Small intestine (tissue), 7 donors: ENCODE data around the gene ZNF746. TPM values are rescaled to one million over a fixed set of nuclear protein-coding genes. Genes with fewer than 3 reads are reported as not detected.

Experiments
- DNase-seq, 2 donors: peaks; one replicate each; pipeline versions ENCODE4 v3.0.0 to v3.0.0-alpha.2; 2013
- FAIRE-seq: peaks from 2 replicates; lab custom pipeline; 2012; peaks lifted over from hg19 to GRCh38; lab: Jason Lieb, UNC
- H3K27ac ChIP-seq, 3 donors: one replicate each; pipeline ENCODE4 v1.5.1; 2013; ENCODE audit warnings: low read length in 2 of 3, mild to moderate bottlenecking in 2 of 3, control low read depth in 1 of 3, inconsistent platforms in 1 of 3, low read depth in 1 of 3, moderate library complexity in 1 of 3
- H3K27me3 ChIP-seq, 3 donors: one replicate each; pipeline ENCODE4 v1.6.1; 2013; ENCODE audit warnings: low read length in 3 of 3, inconsistent platforms in 1 of 3; ENCODE audit not compliant: control insufficient read depth in 3 of 3, insufficient read depth in 3 of 3
- H3K36me3 ChIP-seq, 3 donors: one replicate each; pipeline ENCODE4 v1.6.1; 2013; ENCODE audit warnings: low read length in 3 of 3, inconsistent platforms in 1 of 3, low read depth in 1 of 3, mild to moderate bottlenecking in 1 of 3, moderate library complexity in 1 of 3; ENCODE audit not compliant: control insufficient read depth in 3 of 3, insufficient read depth in 2 of 3
- H3K4me1 ChIP-seq, 3 donors: one replicate each; pipeline ENCODE4 v1.6.1; 2013; ENCODE audit warnings: low read length in 2 of 3, inconsistent platforms in 1 of 3, low read depth in 1 of 3, mild to moderate bottlenecking in 1 of 3, moderate library complexity in 1 of 3; ENCODE audit not compliant: control insufficient read depth in 3 of 3, insufficient read depth in 2 of 3
- H3K4me3 ChIP-seq, 3 donors: one replicate each; pipeline ENCODE4 v1.5.1; 2013; ENCODE audit warnings: low read length in 3 of 3, control low read depth in 1 of 3, inconsistent platforms in 1 of 3, low read depth in 1 of 3, mild to moderate bottlenecking in 1 of 3, moderate library complexity in 1 of 3
- H3K9me3 ChIP-seq, 2 donors: one replicate each; pipeline ENCODE4 v1.6.1; 2013; ENCODE audit warnings: low read depth in 1 of 2, low read length in 1 of 2; ENCODE audit not compliant: control insufficient read depth in 2 of 2, insufficient read depth in 1 of 2
- WGBS, 3 donors: extraction: QIAGEN DNeasy Blood & Tissue Kit; methylation state at CpG; one replicate each; pipeline ENCODE4 v1.1.7; 2013; 5-methylcytosine and 5-hydroxymethylcytosine counted together
- polyA plus RNA-seq, 4 donors: library from polyadenylated mRNA; stranded (reverse) in 3 of 4; unstranded in 1 of 4; fragments of 200-250 nt in 3 of 4; fragments of 120-200 nt in 1 of 4; gene quantifications; one replicate each; pipeline versions ENCODE4 v1.2.1 to v1.2.3, GENCODE V29; 2013
- donor health status: healthy with polysubstance abuse.
- donor health status: control.
- donor health status: control.
- donor health status: Bipolar disorder and iron deficiency.
- donor health status: healthy.

The ZNF746 gene
- polyA plus RNA-seq, 4 donors = 6.0 to 11.3 (median 7.4) TPM

DNA sequence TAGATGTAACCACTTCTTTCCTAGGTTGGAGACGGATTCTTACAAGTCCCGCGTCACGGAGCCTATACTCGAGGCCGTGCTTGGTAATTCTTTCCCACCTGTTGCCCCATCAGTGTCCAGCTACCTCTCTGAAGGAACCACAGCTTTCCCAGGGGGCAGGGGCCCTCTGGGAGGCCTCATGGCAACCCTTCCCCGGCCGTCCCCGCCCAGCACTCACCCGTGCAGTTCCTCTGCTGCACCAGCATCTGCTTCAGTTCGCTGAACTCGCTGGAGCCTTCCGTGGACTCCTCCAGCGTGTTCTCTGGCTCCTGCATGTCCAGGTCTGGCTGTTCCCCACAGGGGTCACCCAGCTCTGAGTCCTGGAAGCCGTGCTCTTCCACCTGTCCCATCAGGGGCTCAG lies 61.3 kb downstream of the ZNF746 start:
- no peak for DNase-seq
- FAIRE-seq = no peak
- 91 to 96% (median 93%) methylated on average over 15 of the region's 15 CpGs for WGBS, 3 donors
- H3K4me3 ChIP-seq = no peak overlapping the region
- H3K4me1 ChIP-seq = no peaks in the 10 kb centered on the region
- no peaks in the 10 kb centered on the region for H3K27me3 ChIP-seq
- H3K27ac ChIP-seq = no peak overlapping the region
- peaks cover 8 to 53% (median 13%) of the 10 kb centered on the region in 3 donors for H3K36me3 ChIP-seq
- H3K9me3 ChIP-seq = no peaks in the 10 kb centered on the region

DNA sequence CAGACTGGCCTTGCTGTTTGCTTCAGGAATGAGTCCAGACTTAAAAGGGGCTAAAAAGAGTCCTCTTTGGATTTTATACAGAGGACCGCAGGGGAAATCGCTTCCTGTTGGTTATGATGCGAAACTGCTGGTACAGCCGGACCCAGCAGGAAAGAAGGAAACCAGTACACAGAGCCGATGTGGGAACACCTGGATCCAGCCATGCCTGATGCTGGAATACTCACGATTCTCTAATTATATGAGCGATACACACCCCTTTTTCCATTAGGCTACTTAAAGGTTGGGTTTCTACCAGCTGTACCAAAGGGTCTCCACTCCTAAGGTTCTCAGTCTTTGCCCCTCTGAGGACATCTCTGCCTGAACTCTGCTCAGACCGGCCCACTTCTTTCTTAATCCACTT lies 64.5 kb downstream of the ZNF746 start:
- no peaks in the 10 kb centered on the region for H3K9me3 ChIP-seq
- H3K36me3 ChIP-seq = peaks cover 9 to 56% (median 12%) of the 10 kb centered on the region in 3 donors
- FAIRE-seq (no peak), DNase-seq (no peak)
- H3K4me1 ChIP-seq = no peaks in the 10 kb centered on the region
- H3K4me3 ChIP-seq = no peak overlapping the region
- H3K27me3 ChIP-seq = no peaks in the 10 kb centered on the region
- H3K27ac ChIP-seq = no peak overlapping the region
- 92 to 95% (median 93%) methylated on average over 8 of the region's 8 CpGs for WGBS, 3 donors

DNA sequence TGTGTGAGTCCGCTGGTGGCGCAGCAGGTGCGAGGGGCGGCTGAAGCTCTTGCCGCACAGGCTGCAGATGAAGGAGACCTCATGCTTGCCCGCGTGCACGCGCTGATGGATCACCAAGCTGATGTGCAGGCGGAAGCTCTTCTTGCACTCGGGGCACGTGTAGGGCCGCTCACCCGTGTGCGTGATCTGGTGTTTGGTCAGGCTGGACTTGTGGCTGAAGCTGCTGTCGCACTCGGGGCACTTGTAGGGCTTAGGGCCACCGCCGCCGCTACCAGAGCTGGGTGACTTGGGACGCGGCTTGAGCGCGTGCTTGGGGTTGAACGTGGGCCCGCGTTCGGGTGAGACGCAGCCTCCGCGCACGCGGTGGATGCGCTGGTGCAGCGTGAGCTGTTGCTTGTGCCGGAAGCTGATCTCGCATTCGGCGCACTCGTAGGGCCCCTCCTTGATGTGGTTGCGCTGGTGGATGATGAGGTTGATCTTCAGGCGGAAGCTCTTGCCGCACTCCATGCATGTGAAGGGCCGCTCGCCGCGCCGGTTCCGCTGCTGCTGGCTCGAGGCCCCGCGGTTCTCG lies 65.4 kb downstream of the ZNF746 start:
- FAIRE-seq = no peak
- Histone ChIP-seq H3K4me3 (no peak overlapping the region), H3K36me3 (peaks cover 9 to 55% (median 12%) of the 10 kb centered on the region in 3 donors), H3K9me3 (no peaks in the 10 kb centered on the region), H3K27ac (no peak overlapping the region), H3K27me3 (no peaks in the 10 kb centered on the region), H3K4me1 (no peaks in the 10 kb centered on the region)
- 94 to 98% (median 98%) methylated on average over 53 of the region's 53 CpGs for WGBS, 3 donors
- no peak for DNase-seq

DNA sequence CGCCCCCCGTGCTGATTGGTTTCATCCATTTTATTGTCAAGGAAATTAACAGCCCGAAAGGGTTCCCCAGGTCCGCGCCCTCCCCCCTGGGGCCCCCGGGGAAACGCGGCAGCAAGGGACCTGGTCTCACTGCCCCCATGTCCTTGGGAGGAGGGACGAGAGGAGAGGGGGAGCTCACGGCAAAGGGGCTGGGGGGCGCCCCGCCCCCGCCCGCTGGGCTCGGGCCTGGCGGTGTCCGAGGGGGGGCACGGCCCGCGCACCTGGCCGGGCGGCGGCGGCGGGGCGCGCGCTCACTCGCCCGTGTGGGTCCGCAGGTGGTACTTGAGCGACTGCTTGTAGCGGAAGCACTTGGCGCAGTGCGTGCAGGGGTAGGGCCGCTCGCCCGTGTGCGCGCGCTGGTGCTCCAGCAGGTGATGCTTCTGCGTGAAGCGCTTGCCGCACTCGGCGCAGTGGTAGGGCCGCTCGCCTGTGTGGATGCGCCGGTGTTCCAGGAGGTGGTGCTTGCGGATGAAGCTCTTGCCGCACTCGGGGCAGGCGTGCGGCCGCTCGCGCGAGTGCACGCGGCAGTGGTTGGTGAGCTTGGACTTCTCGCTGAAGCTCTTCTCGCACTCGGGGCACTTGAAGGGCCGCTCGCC lies 66.0 kb downstream of the ZNF746 start:
- Histone ChIP-seq H3K27ac (no peak overlapping the region), H3K4me3 (no peak overlapping the region), H3K36me3 (peaks cover 9 to 53% (median 12%) of the 10 kb centered on the region in 3 donors), H3K9me3 (no peaks in the 10 kb centered on the region), H3K4me1 (no peaks in the 10 kb centered on the region), H3K27me3 (no peaks in the 10 kb centered on the region)
- DNase-seq (no peak), FAIRE-seq (no peak)
- 94 to 97% (median 96%) methylated on average over 54 to 66 of the region's 66 CpGs for WGBS, 3 donors

DNA sequence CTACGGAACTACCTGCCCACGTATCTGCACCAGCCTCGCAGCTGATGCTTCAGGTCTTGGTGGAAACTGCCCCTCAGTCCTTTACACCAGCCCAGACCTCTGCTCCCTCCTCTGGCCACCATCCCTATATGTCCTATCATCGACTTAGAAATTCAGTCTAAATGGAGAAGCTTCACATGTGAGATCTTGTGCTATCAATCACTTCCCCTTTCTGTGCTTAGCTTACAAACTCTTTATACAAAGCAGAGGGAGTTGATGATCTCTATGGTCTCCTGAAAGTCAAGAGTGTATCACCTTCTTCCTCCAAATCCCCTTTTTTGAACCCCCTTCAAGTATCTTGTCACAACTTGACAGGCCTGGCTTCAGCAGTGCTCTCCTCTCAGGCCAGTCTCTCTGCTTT lies 67.4 kb downstream of the ZNF746 start:
- H3K36me3 ChIP-seq = peaks cover 9 to 46% (median 12%) of the 10 kb centered on the region in 3 donors
- no peak for FAIRE-seq
- H3K27ac ChIP-seq = no peak overlapping the region
- 90 to 97% (median 95%) methylated on average over 4 of the region's 4 CpGs for WGBS, 3 donors
- DNase-seq = no peak
- no peaks in the 10 kb centered on the region for H3K4me1 ChIP-seq
- no peak overlapping the region for H3K4me3 ChIP-seq
- H3K9me3 ChIP-seq = no peaks in the 10 kb centered on the region
- no peaks in the 10 kb centered on the region for H3K27me3 ChIP-seq

DNA sequence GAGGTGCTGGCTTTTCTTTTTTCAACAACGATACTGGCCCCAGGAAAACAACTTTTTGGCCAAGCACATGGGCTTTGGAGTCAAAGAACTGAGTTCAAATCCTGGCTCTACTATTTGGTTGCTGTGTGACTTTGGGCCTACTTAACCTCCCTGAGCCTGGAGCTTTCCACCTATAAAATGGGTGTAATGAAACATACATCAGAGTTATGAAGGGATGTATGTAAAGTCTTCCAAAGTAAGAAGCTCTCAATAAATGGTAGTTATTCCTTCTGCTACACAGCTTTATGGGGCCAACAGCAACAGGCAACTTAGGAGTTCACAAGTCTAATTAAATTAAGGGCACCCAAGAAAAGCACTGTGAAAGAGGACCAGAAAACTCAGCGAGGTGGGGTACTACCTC lies 69.7 kb downstream of the ZNF746 start:
- H3K27me3 ChIP-seq = peaks cover 0 to 4% (median 0%) of the 10 kb centered on the region in 3 donors
- no peak for DNase-seq
- no peak overlapping the region for H3K27ac ChIP-seq
- H3K36me3 ChIP-seq = peaks cover 3 to 30% (median 9%) of the 10 kb centered on the region in 3 donors
- no peak for FAIRE-seq
- no peaks in the 10 kb centered on the region for H3K9me3 ChIP-seq
- H3K4me1 ChIP-seq = peaks cover 0 to 5% (median 0%) of the 10 kb centered on the region in 3 donors
- no peak overlapping the region for H3K4me3 ChIP-seq
- WGBS, 3 donors = 86 to 94% (median 88%) methylated on average over 2 of the region's 2 CpGs

DNA sequence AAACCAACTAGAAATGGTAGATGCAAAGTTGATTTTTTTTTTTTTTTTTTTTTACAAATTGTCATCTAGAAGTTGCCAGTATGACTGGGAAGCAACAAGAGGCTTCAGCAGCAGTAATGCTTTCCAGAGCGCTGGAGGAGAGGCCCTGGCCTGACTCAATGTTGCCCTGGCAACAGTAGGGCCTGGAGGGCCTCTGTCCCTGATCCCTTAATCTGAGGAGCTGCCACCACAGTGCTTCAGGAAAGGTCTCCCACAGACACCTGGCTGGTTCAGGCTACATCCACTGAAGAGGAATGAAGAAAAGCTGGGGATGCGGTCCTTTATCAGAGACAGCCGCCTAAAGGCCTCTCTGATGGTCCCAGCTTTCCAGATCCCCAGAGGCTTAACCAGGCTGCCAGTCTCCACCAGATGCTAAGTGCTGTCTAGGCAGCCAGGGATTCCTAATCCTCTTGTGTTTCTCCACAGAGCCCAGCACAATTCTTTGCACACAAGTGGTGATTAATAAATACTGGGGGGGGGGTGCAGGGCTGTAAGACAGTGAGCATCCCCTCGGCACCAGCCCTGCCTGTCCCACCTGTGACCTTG lies 70.4 kb downstream of the ZNF746 start:
- H3K4me1 ChIP-seq = peaks cover 0 to 5% (median 0%) of the 10 kb centered on the region in 3 donors
- 85 to 92% (median 91%) methylated on average over 4 of the region's 4 CpGs for WGBS, 3 donors
- peaks cover 3 to 23% (median 3%) of the 10 kb centered on the region in 3 donors for H3K36me3 ChIP-seq
- peaks cover 0 to 4% (median 0%) of the 10 kb centered on the region in 3 donors for H3K27me3 ChIP-seq
- DNase-seq (no peak), FAIRE-seq (no peak)
- H3K27ac ChIP-seq = no peak overlapping the region
- no peak overlapping the region for H3K4me3 ChIP-seq
- no peaks in the 10 kb centered on the region for H3K9me3 ChIP-seq

DNA sequence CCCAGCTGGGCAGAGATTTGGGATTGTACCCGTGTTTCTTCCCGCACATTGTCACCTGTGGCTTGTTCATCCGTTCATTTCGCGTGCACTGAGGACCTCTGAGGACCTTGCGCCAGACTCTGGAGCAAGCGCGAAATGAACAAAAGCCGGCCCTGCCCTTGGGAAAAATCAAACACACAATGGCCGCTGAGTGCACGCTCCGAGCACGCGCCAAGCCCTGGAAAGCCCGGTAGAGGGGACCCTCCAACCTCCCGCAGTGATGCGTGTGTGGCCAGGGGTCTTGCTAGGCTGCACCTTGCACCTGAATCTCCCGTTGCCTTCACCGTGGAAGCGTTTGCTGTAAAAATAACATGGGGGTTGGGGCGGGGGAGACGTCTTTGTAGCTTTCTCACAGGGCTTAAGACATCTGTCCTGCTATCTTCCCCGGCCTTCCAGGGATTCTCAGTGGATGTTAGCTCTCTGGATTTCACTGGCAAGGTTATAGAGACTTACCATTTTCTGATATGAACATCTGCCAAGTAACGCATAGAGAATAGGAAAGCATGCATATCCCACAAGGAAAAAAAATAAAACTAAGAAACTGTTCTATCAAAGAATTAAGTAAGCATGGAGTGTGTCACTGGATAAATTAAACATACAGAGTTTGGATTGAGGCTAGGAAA lies 74.0 kb downstream of the ZNF746 start:
- peak overlapping the region in 2 of 3 donors; percentile 55 to 66 for H3K4me3 ChIP-seq
- DNase-seq (peak; percentile 35 to 56), FAIRE-seq (no peak)
- WGBS, 3 donors = 24 to 45% (median 41%) methylated on average over 24 of the region's 24 CpGs
- H3K27ac ChIP-seq = peak overlapping the region in 1 of 3 donors; percentile 18
- H3K36me3 ChIP-seq = peaks cover 0 to 5% (median 0%) of the 10 kb centered on the region in 3 donors
- H3K27me3 ChIP-seq = peaks cover 0 to 4% (median 0%) of the 10 kb centered on the region in 3 donors
- H3K4me1 ChIP-seq = peaks cover 0 to 5% (median 0%) of the 10 kb centered on the region in 3 donors
- no peaks in the 10 kb centered on the region for H3K9me3 ChIP-seq
